ENCODE data around the gene SESN3.
"Not testable (repeated sequence)": the region's sequence is repeated elsewhere in the genome, so short reads cannot be mapped to it uniquely, and the experiment has no call there.

The SESN3 gene

DNA sequence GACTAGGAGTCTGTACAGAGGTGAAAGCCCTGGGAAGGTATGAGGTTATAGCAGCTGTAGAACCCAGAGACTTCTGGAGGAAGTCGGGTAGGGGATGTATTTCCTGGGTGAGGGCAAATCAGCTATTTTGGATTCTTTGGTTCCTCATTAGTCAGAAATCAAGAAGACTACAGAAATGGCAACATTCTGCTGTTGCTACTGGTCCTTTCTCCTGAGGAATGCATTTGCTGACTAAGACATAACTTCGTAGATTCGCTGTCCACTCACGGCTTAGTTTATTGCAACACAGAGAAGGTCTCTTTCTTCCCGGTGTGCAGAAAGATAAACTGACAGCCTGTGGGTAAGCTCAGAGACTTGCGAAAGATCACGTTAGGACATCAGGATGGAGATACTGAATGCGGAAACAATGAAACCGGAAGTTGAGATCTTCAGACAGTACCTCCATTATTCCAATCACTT, 25.3 kb upstream of the SESN3 start:
- no peak overlapping the region for H3K4me3 ChIP-seq (ENCODE audit: low read length)
- no peak for TF ChIP-seq ZNF274 (IDR thresholded peaks at IDR 0.05; ENCODE audit: low read depth, low read length)

DNA sequence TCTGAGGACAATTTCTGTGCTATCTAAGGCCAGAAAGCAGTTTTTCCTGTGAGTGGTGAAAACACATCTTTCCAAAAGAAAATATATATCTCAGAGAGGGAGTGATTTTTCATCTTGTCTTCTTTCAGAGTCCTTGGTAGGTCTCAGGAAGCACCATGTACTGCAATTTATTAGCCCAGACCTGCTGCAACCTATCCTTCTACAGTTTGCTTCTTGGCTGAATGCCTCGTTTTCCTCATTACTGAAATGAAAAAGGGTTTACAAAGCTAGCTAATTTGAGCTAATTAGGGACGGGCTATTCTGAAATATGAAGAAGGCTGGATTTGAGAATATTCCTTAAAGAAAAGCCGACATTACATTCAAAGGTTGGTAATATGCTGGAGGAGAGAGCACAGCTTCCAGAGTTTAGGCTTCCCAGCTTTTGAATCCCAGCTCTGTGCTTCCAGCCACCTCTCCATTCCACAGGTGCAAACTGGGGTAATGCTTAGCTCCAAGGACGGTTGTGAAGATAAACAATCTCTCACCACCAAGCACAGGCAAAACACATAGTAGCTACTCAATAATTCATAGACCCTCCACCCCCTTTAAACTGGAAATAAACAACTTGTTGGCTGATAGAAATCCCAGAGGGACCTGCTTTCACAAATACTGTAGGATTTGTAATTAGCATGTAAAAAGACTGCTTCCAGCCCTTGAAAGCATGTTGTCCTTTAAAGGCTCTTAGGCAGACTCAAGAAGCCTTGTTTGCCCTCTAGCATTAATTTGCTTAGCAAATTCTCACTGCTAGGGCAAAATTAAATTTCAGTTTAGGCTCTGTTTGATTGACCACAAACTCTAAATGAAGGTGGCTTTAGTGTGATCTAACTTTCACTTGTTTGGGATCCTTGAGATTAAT, 24.5 kb upstream of the SESN3 start:
- no peak for TF ChIP-seq ZNF274 (IDR thresholded peaks at IDR 0.05; ENCODE audit: low read depth, low read length)
- H3K4me3 ChIP-seq (ENCODE audit: low read length), result no peak overlapping the region

DNA sequence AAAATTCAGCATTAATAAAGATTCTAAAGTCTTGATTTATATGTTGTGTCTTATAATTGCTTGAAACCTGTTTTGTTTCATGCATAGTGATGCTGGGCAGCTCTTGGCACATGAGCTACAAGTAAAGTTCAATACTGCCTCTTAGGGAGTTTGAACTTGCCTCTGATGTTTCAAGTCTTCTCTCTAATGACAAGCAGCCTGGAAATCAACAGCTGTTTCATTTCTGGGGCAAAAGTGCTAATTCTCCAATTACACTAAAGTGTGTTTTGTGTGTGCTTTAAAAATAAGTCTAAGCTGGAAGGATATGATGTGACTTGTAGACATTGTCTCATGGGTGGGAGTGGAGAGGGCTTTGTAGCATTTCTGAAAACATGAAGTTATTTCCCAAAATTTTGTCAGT, 23.7 kb upstream of the SESN3 start:
- no peak for TF ChIP-seq ZNF274 (IDR thresholded peaks at IDR 0.05; ENCODE audit: low read depth, low read length)
- H3K4me3 ChIP-seq (ENCODE audit: low read length), result no peak overlapping the region

DNA sequence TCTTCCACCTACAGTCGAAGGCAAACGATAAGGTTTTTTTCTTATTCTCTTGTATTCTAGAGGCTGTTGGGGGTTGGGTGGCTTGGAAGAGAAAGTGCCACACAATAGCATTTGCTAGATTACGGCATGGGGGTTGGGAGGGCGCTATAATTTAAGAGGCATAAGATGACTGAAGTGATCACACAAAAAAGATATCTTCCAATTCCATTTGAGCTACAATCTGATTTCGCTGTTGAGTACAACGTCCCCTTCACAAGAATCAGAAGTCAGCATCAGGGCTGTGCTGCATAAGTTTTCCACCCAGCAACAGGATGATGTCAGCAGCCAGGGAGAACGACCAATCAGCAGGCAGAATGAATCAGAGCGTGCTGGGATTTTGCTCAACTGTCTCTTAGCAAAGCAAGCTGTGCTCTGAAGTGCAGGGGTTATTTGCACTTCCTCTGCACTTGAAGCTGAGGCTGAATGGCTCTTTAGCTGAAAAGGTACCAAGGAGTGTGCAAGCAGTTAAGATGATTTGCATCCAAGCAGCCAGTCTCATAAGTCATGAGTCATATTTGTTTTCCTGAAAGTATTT, 23.2 kb upstream of the SESN3 start:
- TF ChIP-seq ZNF274 (IDR thresholded peaks at IDR 0.05; ENCODE audit: low read depth, low read length), result no peak
- no peak overlapping the region; the same call in 1 of the 2 replicates for H3K4me3 ChIP-seq (ENCODE audit: low read length)

DNA sequence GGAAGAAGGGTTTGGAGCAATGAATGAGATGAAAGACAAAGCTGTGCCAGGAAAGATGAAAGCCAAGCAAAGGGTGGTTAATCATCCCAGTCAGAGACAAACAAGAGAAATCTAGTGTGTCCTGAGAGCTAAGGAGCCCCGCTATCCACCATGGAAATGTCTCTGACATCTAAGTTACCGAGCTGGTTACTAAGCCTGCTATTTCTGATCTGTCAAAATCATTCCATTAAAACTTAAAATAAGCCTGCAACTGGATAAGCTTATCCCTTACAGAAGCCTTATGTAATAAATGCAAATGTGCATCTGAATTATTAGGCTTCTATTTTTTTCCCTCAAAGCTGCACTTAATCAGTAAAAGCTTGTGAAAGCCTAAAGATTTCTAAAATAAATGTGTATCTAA, 22.1 kb upstream of the SESN3 start:
- TF ChIP-seq ZNF274 (IDR thresholded peaks at IDR 0.05; ENCODE audit: low read depth, low read length), result no peak
- no peak overlapping the region for H3K4me3 ChIP-seq (ENCODE audit: low read length)

DNA sequence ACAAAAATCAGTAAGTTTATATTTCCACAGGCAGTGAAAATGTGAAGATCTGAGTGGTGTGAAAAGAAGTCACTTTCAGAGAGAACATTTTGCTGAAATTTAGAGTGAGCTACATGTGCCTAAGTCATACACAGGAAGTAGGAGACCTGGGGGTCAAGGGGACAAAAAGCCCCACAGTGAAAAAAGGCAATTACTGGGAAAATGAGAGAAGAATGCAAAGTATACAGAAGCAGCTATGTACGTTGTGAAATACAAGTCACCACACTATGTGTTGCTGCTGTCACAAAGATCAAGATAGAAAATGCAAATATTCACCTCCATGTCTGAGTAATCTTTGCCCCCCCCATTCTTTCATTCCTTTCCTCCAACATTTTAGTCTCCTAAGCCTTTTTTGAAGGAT, 21.6 kb upstream of the SESN3 start:
- no peak for TF ChIP-seq ZNF274 (IDR thresholded peaks at IDR 0.05; ENCODE audit: low read depth, low read length)
- H3K4me3 ChIP-seq (ENCODE audit: low read length), result no peak overlapping the region

DNA sequence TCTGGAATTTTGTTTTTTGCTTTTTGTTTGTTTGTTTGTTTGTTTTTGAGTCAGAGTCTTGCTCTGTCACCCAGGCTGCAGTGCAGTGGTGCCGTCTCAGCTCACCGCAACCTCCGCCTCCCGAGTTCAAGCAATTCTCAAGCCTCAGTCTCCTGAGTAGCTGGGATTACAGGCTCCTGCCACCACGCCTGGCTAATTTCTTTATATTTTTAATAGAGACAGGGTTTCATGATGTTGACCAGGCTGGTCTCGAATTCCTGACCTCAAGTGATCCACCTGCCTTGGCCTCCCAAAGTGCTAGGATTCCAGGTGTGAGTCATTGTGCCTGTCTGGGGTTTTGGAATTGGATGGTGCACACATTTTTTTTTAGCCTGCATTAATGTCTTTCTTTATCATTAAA, 20.9 kb upstream of the SESN3 start:
- not testable (repeated sequence) for H3K4me3 ChIP-seq (ENCODE audit: low read length)

DNA sequence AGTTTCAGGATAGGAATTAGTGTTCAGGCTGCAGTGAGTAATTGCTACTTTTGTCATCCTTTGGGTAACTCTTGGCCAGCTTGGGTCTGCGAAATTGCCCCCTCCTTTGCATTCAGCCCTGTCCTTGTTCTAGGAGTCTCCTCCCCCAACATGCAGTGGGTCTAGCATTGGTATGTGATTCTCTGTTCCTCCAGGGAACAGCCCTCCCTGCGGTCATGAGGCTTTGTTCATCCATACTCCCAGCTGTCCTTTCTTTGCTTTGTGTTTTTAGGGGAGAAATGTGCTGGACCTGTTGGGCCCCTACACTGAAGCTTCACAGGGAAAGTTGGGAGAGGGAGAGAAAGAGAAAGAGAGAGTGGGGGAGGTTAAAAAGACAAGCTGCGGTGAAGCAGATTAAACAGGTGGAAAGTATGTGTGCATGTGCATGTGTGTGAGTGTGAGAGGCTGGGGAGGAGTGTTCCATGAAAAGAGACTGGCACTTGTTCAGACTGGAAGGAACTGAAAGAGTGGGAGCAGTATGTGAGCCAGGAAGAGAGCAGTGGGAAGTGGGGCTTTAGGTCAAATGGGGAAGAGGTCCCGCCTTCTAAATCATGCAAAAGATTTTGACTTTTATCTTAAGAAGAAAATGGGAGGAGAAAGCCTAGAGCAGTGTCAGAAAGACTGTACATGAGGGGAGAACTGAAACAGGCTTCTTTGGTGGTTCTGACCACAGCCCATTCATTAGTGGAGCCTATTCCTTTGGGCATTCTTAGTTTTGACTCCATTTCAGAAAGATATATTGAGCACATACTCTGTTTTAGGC, 17.9 kb upstream of the SESN3 start:
- no peak for TF ChIP-seq ZNF274 (IDR thresholded peaks at IDR 0.05; ENCODE audit: low read depth, low read length)
- peak overlapping the region; percentile 42; the same call in 1 of the 2 replicates for H3K4me3 ChIP-seq (ENCODE audit: low read length)

DNA sequence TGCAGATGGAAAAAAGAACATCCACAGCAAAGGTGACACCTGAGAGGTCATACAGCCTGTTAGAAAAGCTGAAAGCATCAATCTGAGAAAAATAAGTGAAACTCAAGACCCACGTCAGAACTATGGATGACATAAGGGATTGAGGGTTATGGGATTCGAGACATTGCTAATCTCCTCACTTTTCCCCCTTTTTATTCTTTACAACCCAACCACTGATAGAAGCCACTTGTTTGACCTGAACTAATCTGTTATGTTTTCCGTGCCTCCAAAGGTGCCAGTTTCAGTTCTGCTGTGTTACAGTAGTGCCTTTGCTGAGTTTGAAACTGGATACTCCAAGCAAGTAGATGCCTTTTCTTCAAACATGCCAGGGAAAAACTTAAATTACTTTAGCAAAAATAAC, 16.9 kb upstream of the SESN3 start:
- TF ChIP-seq ZNF274 (IDR thresholded peaks at IDR 0.05; ENCODE audit: low read depth, low read length), result no peak

DNA sequence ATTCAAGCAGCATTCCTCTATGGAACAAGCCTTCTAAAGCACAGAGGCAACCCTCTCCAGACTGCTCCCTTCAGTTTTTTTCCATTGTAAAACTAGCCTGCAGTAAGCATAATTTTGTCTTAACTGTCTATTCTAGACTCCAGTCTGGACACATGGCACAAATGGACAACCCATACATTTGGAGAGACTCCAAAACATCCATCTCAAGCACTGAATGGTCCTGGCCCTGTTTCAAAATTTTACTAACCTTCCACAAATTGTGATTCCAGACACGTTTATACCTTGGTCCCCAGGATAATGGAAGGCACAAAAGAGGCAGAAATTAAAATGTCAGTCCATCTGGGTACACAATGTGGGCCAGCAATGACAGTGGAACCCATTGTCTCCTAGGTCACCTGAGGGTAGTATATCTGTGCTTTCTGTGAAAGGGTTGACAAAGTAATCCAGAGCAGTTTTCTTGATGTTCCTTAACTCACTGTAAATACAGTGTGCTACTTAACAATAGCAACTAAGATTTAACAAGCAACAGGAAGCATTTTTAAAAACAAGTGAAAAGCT, 16.2 kb upstream of the SESN3 start:
- TF ChIP-seq ZNF274 (IDR thresholded peaks at IDR 0.05; ENCODE audit: low read depth, low read length), result no peak
- H3K4me3 ChIP-seq (ENCODE audit: low read length), result no peak overlapping the region

More for the DNA sequence above, 16.9 kb upstream of the SESN3 start:
- H3K4me3 ChIP-seq (ENCODE audit: low read length), result no peak overlapping the region

DNA sequence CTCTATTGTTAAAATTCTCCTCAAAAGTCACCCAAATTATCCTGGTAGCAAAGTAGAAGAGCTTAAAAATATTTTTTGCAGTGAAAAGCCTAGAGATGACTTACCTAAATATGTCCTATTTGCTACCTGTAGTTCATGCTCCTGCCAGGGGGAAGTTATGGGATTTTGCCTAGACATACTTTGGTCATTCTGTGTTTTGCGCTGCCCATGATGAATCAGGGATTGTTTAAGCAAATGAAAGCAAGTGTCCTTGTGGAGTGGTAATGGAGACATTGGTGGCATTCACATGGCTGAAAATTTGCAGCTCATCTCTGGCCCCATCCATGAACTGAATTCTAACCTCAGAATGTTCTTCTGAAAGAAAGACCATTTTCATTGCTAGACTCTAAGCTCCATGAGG, 14.6 kb upstream of the SESN3 start:
- TF ChIP-seq ZNF274 (IDR thresholded peaks at IDR 0.05; ENCODE audit: low read depth, low read length), result no peak
- no peak overlapping the region for H3K4me3 ChIP-seq (ENCODE audit: low read length)

DNA sequence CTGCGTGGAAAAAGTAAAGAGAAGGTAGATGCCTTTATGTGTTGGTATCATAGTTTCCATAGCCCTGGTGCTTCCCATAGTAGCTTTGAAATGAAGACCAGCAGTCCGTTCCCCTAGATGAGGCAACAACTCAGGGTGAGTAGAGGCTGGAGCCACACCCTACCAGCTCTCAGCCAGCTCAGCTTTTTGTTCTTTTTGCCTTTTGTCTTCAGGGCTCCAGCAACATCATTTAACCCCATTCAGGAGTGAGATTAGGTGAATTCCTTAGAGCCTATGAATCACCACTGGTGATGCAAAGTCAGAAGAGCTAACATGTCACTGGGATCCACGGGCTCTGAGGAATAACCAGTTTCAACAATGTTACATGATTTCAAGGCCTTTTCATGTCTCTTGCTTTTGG, 14.0 kb upstream of the SESN3 start:
- TF ChIP-seq ZNF274 (IDR thresholded peaks at IDR 0.05; ENCODE audit: low read depth, low read length), result no peak

DNA sequence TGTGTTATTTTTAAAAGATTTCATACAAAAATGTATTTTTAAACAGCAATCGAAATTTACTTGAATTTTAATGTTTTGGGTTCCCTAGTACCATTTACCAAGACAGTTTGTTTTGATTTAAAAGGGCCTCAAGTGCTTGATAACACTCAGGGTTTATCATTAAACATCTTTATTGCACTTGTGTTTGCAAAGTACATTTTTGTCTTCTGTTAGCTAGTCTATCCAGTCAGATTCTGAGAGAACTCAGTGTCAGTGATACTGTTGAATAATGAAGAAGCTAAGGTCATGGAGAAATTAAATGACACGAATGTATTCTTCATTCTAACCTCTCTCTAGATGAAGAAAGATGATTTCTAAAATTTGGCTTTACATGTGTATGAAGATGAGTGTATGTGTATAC, 12.7 kb upstream of the SESN3 start:
- no peak overlapping the region for H3K4me3 ChIP-seq (ENCODE audit: low read length)
- no peak for TF ChIP-seq ZNF274 (IDR thresholded peaks at IDR 0.05; ENCODE audit: low read depth, low read length)

More for the DNA sequence above, 14.0 kb upstream of the SESN3 start:
- H3K4me3 ChIP-seq (ENCODE audit: low read length), result no peak overlapping the region

Data from GM08714 (cell line).